ENCODE results near the gene ARHGEF28.

Gene ARHGEF28

DNA sequence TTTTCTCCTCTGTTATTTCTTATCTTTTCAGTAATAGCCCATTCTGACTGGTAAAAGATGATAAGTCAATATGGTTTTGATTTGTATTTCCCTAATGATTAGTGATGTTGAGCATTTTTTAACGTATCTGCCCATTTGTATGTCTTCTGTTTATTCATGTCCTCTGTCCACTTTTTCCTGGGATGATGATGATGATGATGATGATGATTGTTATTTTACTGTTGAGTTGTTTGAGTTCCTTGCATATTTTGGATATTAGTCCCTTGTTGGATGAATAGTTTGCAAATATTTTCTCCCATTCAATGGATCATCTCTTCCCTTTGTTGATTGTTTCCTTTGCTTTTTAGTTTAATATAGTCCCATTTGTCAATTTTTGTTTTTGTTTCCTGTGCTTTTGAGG is 33.4 kb upstream of the ARHGEF28 start:
- ChIA-PET POLR2A (no interaction called here), CTCF (interaction anchor here (1.0 to 10.7 kb wide), 8 partner anchors 13 to 1057 kb away, joined by 3 to 341 read pairs (median 10); partner anchors contain the start of gene ARHGEF28)
- no peak for TF ChIP-seq CTCF (IDR thresholded peaks at IDR 0.05; ENCODE audit: control extremely low read depth, extremely low read depth, low read depth, missing control alignments)
- no peak for DNase-seq (ENCODE audit: extremely low spot score)

DNA sequence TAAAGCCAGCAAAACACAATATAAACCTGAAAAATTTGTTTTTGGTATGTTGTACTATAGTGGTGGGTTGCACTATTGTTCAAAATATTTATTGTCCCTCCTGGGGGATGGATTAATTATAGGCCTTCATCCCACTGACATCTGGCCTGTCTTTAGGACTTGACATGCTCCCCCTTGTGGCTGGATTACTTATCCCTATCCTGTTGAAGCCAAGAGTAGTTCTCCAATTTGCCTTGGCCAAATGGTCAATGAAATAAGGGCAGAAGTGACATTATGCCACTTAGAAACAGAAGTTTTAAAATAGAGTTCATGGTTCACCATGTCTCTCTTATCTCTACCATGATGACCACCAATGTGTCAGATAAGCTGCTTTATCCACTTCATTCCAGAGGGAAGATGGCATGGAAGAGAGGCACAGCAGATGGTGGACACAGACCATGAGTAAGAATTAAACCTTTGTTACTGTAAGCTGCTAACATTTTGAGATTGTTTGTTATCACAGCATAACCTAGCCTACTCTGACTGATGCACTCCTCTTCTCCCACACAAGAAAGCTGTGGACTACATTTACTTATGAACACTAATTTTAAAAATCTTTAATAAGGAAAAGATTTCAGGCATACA is 29.2 kb upstream of the ARHGEF28 start:
- ChIA-PET POLR2A (interaction anchor here (0.6 kb wide), 1 partner anchor 10 kb away, joined by 3 read pairs; no protein-coding TSS in a partner anchor), CTCF (interaction anchor here (1.0 to 3.2 kb wide), 19 partner anchors 9 to 394 kb away, joined by 3 to 22 read pairs (median 3); partner anchors contain the start of gene ARHGEF28)
- no peak for DNase-seq (ENCODE audit: extremely low spot score)
- peak; percentile 41 for TF ChIP-seq CTCF (IDR thresholded peaks at IDR 0.05; ENCODE audit: control extremely low read depth, extremely low read depth, low read depth, missing control alignments)

- POLR2A ChIA-PET = no interaction called here
- CTCF ChIA-PET = interaction anchor here (1.2 kb wide), 1 partner anchor 194 kb away, joined by 5 read pairs; no protein-coding TSS in a partner anchor
- no peak for TF ChIP-seq CTCF (IDR thresholded peaks at IDR 0.05; ENCODE audit: control extremely low read depth, extremely low read depth, low read depth, missing control alignments)
- DNase-seq (ENCODE audit: extremely low spot score) = no peak
These were observed 26.6 kb upstream of the ARHGEF28 start for GRCh38 chr5:73599380-73599779.

- POLR2A ChIA-PET = no interaction called here
- DNase-seq (ENCODE audit: extremely low spot score) = no peak
- CTCF ChIA-PET = interaction anchor here (1.2 to 2.4 kb wide), 3 partner anchors 10 to 148 kb away, joined by 3 to 12 read pairs (median 4); no protein-coding TSS in a partner anchor
- no peak for TF ChIP-seq CTCF (IDR thresholded peaks at IDR 0.05; ENCODE audit: control extremely low read depth, extremely low read depth, low read depth, missing control alignments)
These were observed 22.0 kb upstream of the ARHGEF28 start for GRCh38 chr5:73603998-73604397.

GRCh38 chr5:73605223-73606087 is 20.5 kb upstream of the ARHGEF28 start:
- CTCF ChIA-PET = interaction anchor here (1.2 to 2.4 kb wide), 6 partner anchors 9 to 146 kb away, joined by 3 to 12 read pairs (median 4); no protein-coding TSS in a partner anchor
- DNase-seq (ENCODE audit: extremely low spot score) = no peak
- TF ChIP-seq CTCF (IDR thresholded peaks at IDR 0.05; ENCODE audit: control extremely low read depth, extremely low read depth, low read depth, missing control alignments) = no peak
- POLR2A ChIA-PET = no interaction called here

GRCh38 chr5:73606206-73606753 is 19.7 kb upstream of the ARHGEF28 start:
- TF ChIP-seq CTCF (IDR thresholded peaks at IDR 0.05; ENCODE audit: control extremely low read depth, extremely low read depth, low read depth, missing control alignments) = no peak
- ChIA-PET CTCF (interaction anchor here (1.2 to 1.9 kb wide), 3 partner anchors 9 to 15 kb away, joined by 3 to 10 read pairs (median 4); no protein-coding TSS in a partner anchor), POLR2A (no interaction called here)
- no peak for DNase-seq (ENCODE audit: extremely low spot score)
